Mononuclear cell (primary cell): ENCODE results near the gene CTNNA1. TPM values are rescaled to one million over a fixed set of nuclear protein-coding genes. Genes with fewer than 3 reads are reported as not detected.
"Not testable (repeated sequence)": the region's sequence is repeated elsewhere in the genome, so short reads cannot be mapped to it uniquely, and the experiment has no call there.

Experiments
- H3K27me3 ChIP-seq: 2 replicates; pipeline ENCODE4 v1.6.0; 2011; ENCODE audit warnings: low read length, control low read depth; ENCODE audit not compliant: insufficient read depth
- H3K4me1 ChIP-seq: 2 replicates; pipeline ENCODE4 v1.5.1; 2011; ENCODE audit warnings: mild to moderate bottlenecking, low read length, control low read depth; ENCODE audit not compliant: insufficient read depth
- H3K4me3 ChIP-seq: 2 replicates; pipeline ENCODE4 v1.5.1; 2011; ENCODE audit warnings: mild to moderate bottlenecking, low read length, moderate library complexity
- H3K9me3 ChIP-seq: 2 replicates; pipeline ENCODE4 v1.5.1; 2011; ENCODE audit warnings: low read depth, mild to moderate bottlenecking, control low read depth, low read length
- total RNA-seq: library from RNA; depleted of rRNA; stranded (reverse); fragments of >200 nt; gene quantifications from one replicate; pipeline ENCODE4 v1.2.3, GENCODE V29; 2012

Gene CTNNA1
- total RNA-seq, 1 donor: 67.2 TPM

GRCh38 chr5:138738399-138738798, 14.8 kb upstream of the CTNNA1 start:
- Histone ChIP-seq H3K9me3 (no peaks in the 10 kb centered on the region), H3K4me1 (peaks cover 12% of the 10 kb centered on the region), H3K27me3 (no peaks in the 10 kb centered on the region), H3K4me3 (no peak overlapping the region)

GRCh38 chr5:138739938-138740337, 13.3 kb upstream of the CTNNA1 start:
- no peak overlapping the region for H3K4me3 ChIP-seq
- peaks cover 12% of the 10 kb centered on the region for H3K4me1 ChIP-seq
- H3K27me3 ChIP-seq: no peaks in the 10 kb centered on the region
- no peaks in the 10 kb centered on the region for H3K9me3 ChIP-seq

DNA sequence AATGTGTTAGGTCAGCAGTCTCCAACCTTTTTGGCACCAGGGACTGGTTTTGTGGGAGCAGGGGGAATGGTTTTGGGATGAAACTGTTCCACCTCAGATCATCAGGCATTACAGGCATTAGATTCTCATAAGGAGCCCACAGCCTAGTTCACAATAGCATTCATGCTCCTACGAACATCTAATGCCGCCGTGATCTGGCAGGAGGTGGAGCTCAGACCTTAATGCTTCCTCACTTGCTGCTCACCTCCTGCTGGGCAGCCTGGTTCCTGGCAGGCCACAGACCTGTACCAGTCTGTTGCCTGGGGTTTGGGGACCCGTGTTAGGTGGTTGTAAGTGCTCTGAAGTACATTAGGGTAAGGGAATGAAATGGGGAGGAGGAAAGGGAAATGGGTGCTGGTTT, 9.7 kb upstream of the CTNNA1 start:
- no peak overlapping the region for H3K4me3 ChIP-seq
- peaks cover 12% of the 10 kb centered on the region for H3K4me1 ChIP-seq
- H3K27me3 ChIP-seq: no peaks in the 10 kb centered on the region
- no peaks in the 10 kb centered on the region for H3K9me3 ChIP-seq

GRCh38 chr5:138745268-138745667, 8.0 kb upstream of the CTNNA1 start:
- Histone ChIP-seq H3K4me1 (peaks cover 12% of the 10 kb centered on the region), H3K4me3 (no peak overlapping the region)

DNA sequence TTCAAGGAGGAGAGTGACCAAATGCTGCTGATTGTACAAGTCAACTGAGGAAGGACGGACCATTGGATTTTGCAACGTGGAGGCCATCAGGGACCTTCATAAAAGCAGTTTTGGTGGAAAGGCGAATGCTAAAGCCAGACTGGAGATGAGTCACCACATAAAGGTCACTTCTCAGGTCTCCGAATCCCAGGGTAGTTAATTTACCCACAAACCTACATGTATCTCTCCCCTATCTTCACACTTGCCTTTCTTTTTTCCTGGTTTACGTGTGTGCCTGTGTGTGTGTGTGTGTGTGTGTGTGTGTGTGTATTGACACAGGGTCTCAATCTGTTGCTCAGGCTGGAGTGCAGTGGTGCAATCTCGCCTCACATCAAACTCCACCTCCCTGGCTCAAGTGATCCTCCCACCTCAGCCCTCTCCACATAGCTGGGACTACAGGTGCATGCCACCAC, 4.6 kb upstream of the CTNNA1 start:
- Histone ChIP-seq H3K27me3 (no peaks in the 10 kb centered on the region), H3K9me3 (no peaks in the 10 kb centered on the region), H3K4me3 (no peak overlapping the region), H3K4me1 (peaks cover 6% of the 10 kb centered on the region)

More at GRCh38 chr5:138745268-138745667, 8.0 kb upstream of the CTNNA1 start:
- no peaks in the 10 kb centered on the region for H3K9me3 ChIP-seq
- H3K27me3 ChIP-seq: no peaks in the 10 kb centered on the region

DNA sequence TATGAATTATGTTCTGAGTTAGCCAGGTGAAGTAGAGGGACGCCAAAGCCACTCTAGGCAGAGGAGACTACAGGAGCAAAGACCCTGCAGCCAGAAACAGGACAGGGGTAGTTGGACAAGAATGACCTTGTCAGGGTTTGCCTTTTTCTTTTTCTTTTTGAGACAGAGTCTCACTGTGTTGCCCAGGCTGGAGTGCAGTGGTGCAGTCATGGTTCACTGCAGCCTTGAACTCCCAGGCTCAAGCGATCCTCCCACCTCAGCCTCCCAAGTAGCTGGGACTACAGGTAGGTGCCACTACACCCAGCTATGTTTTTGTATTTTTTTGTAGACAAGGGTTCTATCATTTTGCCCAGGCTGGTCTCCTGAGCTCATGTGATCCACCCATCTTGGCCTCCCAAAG, 1.9 kb upstream of the CTNNA1 start:
- not testable (repeated sequence) for H3K27me3 ChIP-seq, H3K4me3 ChIP-seq, H3K9me3 ChIP-seq
- peaks cover 18% of the 10 kb centered on the region for H3K4me1 ChIP-seq

DNA sequence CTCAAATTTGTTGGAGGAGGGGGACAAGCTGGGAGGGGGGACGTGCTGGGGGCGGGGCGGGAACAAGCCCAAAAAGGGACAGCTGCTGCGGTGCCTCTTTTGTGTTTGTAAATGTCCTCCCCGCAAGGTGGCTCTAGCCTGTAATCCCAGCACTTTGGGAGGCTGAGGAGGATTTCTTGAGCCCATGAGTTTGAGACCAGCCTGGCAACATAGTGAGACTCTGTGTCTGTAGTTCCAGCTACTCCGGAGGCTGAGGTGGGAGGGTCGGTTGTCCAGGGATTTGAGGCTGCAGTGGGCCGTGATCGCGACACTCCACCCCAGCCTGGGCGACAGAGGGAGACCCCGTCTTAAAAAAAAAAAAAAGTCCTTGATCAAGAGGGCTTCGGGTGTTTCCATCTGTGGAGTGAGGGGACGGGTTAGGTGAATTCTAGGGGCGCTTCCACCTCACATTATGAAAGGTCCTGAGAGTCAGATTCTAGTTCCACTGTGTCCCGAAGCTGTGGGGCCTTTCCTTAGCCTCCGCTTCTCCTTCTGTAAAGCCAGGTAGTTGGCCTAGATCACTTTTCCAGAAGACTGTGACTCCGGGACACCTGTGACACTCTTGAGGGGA, 779 bp upstream of the CTNNA1 start:
- peak overlapping the region; percentile 41 for H3K4me3 ChIP-seq
- peaks cover 4% of the 10 kb centered on the region for H3K27me3 ChIP-seq
- no peaks in the 10 kb centered on the region for H3K9me3 ChIP-seq
- H3K4me1 ChIP-seq: peaks cover 18% of the 10 kb centered on the region

- H3K4me1 ChIP-seq: peaks cover 18% of the 10 kb centered on the region
- peaks cover 4% of the 10 kb centered on the region for H3K27me3 ChIP-seq
- H3K4me3 ChIP-seq: peak overlapping the region; percentile 72
- H3K9me3 ChIP-seq: no peaks in the 10 kb centered on the region
Measured at GRCh38 chr5:138753794-138754698, 821 bp downstream of the CTNNA1 start.

GRCh38 chr5:138754699-138755057, 1.5 kb downstream of the CTNNA1 start:
- Histone ChIP-seq H3K27me3 (peaks cover 4% of the 10 kb centered on the region), H3K9me3 (no peaks in the 10 kb centered on the region), H3K4me1 (peaks cover 18% of the 10 kb centered on the region), H3K4me3 (no peak overlapping the region)

DNA sequence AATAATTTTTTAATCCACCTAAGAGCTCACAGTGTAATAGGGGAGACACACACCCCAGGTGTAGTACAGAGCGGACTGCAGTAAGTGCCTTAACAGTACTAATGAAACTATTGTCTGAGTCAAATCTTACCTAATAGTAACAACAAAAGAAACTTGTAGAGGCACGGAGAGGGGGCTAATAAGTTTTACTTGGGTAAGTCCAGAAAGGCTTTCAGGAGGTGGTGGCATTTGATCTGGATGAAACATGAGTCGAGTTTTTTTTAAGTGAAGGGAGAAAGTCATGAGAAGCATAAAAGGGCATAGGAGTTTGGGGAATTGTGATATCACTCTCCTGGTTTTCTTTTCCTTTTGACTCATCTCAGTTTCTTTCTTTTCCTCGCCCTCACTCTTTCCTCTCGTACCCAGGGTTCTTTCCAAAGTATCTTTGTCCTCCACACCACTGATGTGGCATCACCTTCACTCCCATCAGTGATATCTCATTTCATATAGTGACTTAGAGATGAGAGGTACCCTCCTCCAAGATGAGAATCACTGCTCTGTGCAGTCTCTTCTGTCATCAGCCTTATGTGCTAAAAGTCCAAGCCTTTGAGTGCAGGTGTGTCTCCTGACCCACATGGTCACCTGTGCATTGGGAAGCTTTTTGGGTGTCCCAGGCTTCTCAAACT, 2.0 kb downstream of the CTNNA1 start:
- peaks cover 4% of the 10 kb centered on the region for H3K27me3 ChIP-seq
- no peak overlapping the region for H3K4me3 ChIP-seq

DNA sequence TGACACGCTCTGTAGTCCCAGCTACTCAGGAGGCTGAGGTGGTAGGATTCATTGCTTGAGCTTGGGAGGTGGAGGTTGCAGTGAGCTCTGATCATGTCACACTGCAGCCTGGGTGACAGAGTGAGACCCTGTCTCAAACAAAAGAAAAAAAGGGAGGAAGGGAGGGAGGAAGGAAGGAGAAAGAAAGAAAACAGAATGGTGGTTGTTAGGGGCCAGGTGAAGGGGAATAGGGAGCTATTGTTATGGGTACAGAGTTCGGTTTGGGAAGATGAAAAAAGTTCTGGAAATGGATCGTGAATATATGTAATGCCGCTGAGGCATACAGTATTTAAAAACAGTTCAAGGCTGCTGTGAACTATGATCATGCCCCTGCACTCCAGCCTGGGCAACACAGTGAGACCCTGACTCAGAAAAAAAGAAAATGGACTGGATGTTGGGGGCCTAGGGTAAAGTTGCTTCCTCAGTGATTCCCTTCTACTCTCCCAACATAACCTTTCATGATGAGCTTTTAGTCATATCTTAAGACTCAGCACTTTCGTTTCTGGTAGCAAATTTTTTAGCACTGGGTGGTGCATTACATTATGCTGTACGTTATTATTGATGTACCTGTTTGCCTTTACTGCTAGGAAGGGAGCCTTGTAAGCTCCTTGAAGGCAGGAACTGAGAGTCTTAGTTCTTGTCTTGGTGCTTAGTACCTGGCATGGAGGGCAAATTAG, 4.0 kb downstream of the CTNNA1 start:
- Histone ChIP-seq H3K27me3 (peaks cover 4% of the 10 kb centered on the region), H3K9me3 (no peaks in the 10 kb centered on the region), H3K4me1 (peaks cover 21% of the 10 kb centered on the region), H3K4me3 (no peak overlapping the region)

More for the DNA sequence above, 2.0 kb downstream of the CTNNA1 start:
- Histone ChIP-seq H3K4me1 (peaks cover 18% of the 10 kb centered on the region), H3K9me3 (no peaks in the 10 kb centered on the region)

GRCh38 chr5:138760448-138761110, 7.4 kb downstream of the CTNNA1 start:
- H3K4me3 ChIP-seq: no peak overlapping the region
- H3K4me1 ChIP-seq: peaks cover 3% of the 10 kb centered on the region
- no peaks in the 10 kb centered on the region for H3K27me3 ChIP-seq
- H3K9me3 ChIP-seq: no peaks in the 10 kb centered on the region

DNA sequence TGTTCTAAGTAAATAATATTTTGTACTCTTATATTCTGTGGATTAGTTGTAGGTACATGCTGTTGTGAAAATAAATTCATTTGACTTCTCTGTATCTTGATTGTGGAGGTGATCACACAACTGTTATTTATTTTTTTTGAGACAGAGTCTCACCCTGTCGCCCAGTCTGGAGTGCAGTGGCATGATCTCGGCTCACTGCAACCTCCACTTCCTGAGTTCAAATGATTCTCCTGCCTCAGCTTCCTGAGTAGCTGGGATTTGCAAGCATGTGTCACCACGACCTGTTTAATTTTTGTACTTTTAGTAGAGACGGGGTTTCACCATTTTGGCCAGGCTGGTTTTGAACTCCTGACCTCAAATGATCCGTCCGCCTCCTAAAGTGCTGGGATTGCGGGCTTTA, 7.9 kb downstream of the CTNNA1 start:
- H3K4me3 ChIP-seq, H3K4me1 ChIP-seq, H3K27me3 ChIP-seq, H3K9me3 ChIP-seq: not testable (repeated sequence)

DNA sequence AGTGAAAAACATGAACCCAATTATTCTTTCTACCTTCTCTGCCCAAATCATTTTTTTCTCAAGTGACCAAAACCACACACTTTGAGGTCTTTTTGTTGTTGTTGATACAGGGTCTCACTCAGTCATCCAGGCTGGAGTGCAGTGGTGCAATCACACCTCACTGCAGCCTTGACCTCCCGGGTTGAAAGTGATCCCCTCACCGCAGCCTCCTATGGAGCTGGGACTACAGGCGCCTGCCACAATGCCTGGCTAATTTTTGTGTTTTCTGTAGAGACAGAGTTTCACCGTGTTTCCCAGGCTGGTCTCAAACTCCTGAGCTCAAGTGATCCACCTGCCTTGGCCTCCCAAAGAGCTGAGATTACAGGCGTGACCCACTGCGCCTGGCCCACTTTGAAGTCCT, 8.4 kb downstream of the CTNNA1 start:
- H3K27me3 ChIP-seq, H3K4me3 ChIP-seq, H3K9me3 ChIP-seq, H3K4me1 ChIP-seq: not testable (repeated sequence)
